Naive B cell (primary cell): ENCODE data around the gene CA7. TPM values are rescaled to one million over a fixed set of nuclear protein-coding genes. Genes with fewer than 3 reads are reported as not detected.

Experiments used
- ATAC-seq, 2 donors: fragments of 150-1000 bp; cut with Tn5 transposase; 2 replicates each; pipeline ENCODE4 v1.10.0; 2021; ENCODE audit warnings: low read depth in 2 of 2, mild to moderate bottlenecking in 2 of 2, moderate library complexity in 2 of 2
- DNase-seq: peaks from one replicate; pipeline ENCODE4 v3.0.0; 2022
- H3K27ac Mint-ChIP-seq, 6 donors: one replicate each; pipeline ENCODE4 v1.8.0; 2020 to 2022; ENCODE audit warnings: mild to moderate bottlenecking in 6 of 6, mixed read lengths in 6 of 6, moderate library complexity in 5 of 6, inconsistent platforms in 2 of 6
- H3K27me3 Mint-ChIP-seq, 3 donors: one replicate each; pipeline ENCODE4 v1.8.0; 2021 to 2022; ENCODE audit warnings: mixed read lengths in 3 of 3, mild to moderate bottlenecking in 1 of 3
- H3K36me3 Mint-ChIP-seq, 2 donors: one replicate each; pipeline ENCODE4 v1.8.0; 2020 to 2022; ENCODE audit warnings: mixed read lengths in 2 of 2, inconsistent platforms in 1 of 2, mild to moderate bottlenecking in 1 of 2
- H3K4me1 Mint-ChIP-seq, 3 donors: one replicate each; pipeline ENCODE4 v1.8.0; 2020 to 2022; ENCODE audit warnings: mixed read lengths in 3 of 3, inconsistent platforms in 1 of 3, mild to moderate bottlenecking in 1 of 3, moderate library complexity in 1 of 3
- H3K4me3 Mint-ChIP-seq, 8 donors: one replicate each; pipeline ENCODE4 v1.8.0; 2020 to 2022; ENCODE audit warnings: mild to moderate bottlenecking in 8 of 8, mixed read lengths in 8 of 8, moderate library complexity in 8 of 8, inconsistent platforms in 2 of 8
- H3K9me3 Mint-ChIP-seq, 7 donors: one replicate each; pipeline ENCODE4 v1.8.0; 2020 to 2022; ENCODE audit warnings: mixed read lengths in 7 of 7, mild to moderate bottlenecking in 5 of 7, inconsistent platforms in 2 of 7, moderate library complexity in 1 of 7
- polyA plus RNA-seq, 6 donors: library from polyadenylated mRNA; unstranded; fragments of 300-500 nt; fragmentation: Illumina TruSeq; gene quantifications; one replicate each; pipeline ENCODE4 v1.2.3, GENCODE V29; 2021; ENCODE audit warnings: low read depth in 6 of 6

Gene CA7
- polyA plus RNA-seq, 6 donors from 2014 or later = not detected

GRCh38 chr16:66832661-66833305 is 11.4 kb upstream of the CA7 start:
- DNase-seq = no peak

GRCh38 chr16:66834746-66835145 is 9.5 kb upstream of the CA7 start:
- peak overlapping the region in 1 of 8 donors; percentile 63 for H3K4me3 Mint-ChIP-seq
- peaks cover 9 to 14% (median 13%) of the 10 kb centered on the region in 3 donors for H3K27me3 Mint-ChIP-seq
- no peaks in the 10 kb centered on the region for H3K36me3 Mint-ChIP-seq
- H3K27ac Mint-ChIP-seq = no peak overlapping the region
- peaks cover 0 to 3% (median 0%) of the 10 kb centered on the region in 7 donors for H3K9me3 Mint-ChIP-seq
- H3K4me1 Mint-ChIP-seq = peaks cover 0 to 4% (median under 1%) of the 10 kb centered on the region in 3 donors
- DNase-seq (no peak), ATAC-seq (no peak)

More at GRCh38 chr16:66832661-66833305, 11.4 kb upstream of the CA7 start:
- Mint-ChIP-seq H3K9me3 (peaks cover 0 to 1% (median 0%) of the 10 kb centered on the region in 7 donors), H3K36me3 (no peaks in the 10 kb centered on the region), H3K27ac (no peak overlapping the region), H3K27me3 (peaks cover 0 to 8% (median 5%) of the 10 kb centered on the region in 3 donors), H3K4me1 (peaks cover 2 to 24% (median 20%) of the 10 kb centered on the region in 3 donors), H3K4me3 (peak overlapping the region in 1 of 8 donors; percentile 91)
- ATAC-seq = no peak

GRCh38 chr16:66840883-66841282 is 3.3 kb upstream of the CA7 start:
- peak in 1 of 2 donors; percentile 46 for ATAC-seq
- Mint-ChIP-seq H3K4me1 (peaks cover 8 to 19% (median 16%) of the 10 kb centered on the region in 3 donors), H3K9me3 (peaks cover 0 to 3% (median 0%) of the 10 kb centered on the region in 7 donors), H3K36me3 (peaks cover 0 to 7% of the 10 kb centered on the region in 2 donors), H3K27me3 (peaks cover 33 to 42% (median 37%) of the 10 kb centered on the region in 3 donors), H3K27ac (no peak overlapping the region), H3K4me3 (no peak overlapping the region)
- no peak for DNase-seq

GRCh38 chr16:66841366-66841765 is 2.8 kb upstream of the CA7 start:
- H3K4me3 Mint-ChIP-seq = no peak overlapping the region
- H3K27ac Mint-ChIP-seq = no peak overlapping the region

GRCh38 chr16:66842765-66843164 is 1.4 kb upstream of the CA7 start:
- peaks cover 0 to 2% (median 0%) of the 10 kb centered on the region in 7 donors for H3K9me3 Mint-ChIP-seq
- no peak overlapping the region for H3K27ac Mint-ChIP-seq
- peaks cover 0 to 7% of the 10 kb centered on the region in 2 donors for H3K36me3 Mint-ChIP-seq
- peaks cover 8 to 19% (median 16%) of the 10 kb centered on the region in 3 donors for H3K4me1 Mint-ChIP-seq
- peak overlapping the region in 1 of 8 donors; percentile 82 for H3K4me3 Mint-ChIP-seq
- H3K27me3 Mint-ChIP-seq = peaks cover 37 to 57% (median 55%) of the 10 kb centered on the region in 3 donors
- ATAC-seq (no peak), DNase-seq (no peak)

More at GRCh38 chr16:66841366-66841765, 2.8 kb upstream of the CA7 start:
- Mint-ChIP-seq H3K36me3 (peaks cover 0 to 7% of the 10 kb centered on the region in 2 donors), H3K27me3 (peaks cover 36 to 47% (median 42%) of the 10 kb centered on the region in 3 donors), H3K4me1 (peaks cover 8 to 19% (median 16%) of the 10 kb centered on the region in 3 donors), H3K9me3 (peaks cover 0 to 3% (median 0%) of the 10 kb centered on the region in 7 donors)
- ATAC-seq = no peak
- DNase-seq = no peak

- ATAC-seq (no peak), DNase-seq (no peak)
- peaks cover 0 to 2% (median 0%) of the 10 kb centered on the region in 7 donors for H3K9me3 Mint-ChIP-seq
- peaks cover 0 to 7% of the 10 kb centered on the region in 2 donors for H3K36me3 Mint-ChIP-seq
- H3K4me1 Mint-ChIP-seq = peaks cover 8 to 19% (median 16%) of the 10 kb centered on the region in 3 donors
- H3K27ac Mint-ChIP-seq = no peak overlapping the region
- H3K27me3 Mint-ChIP-seq = peaks cover 37 to 59% (median 57%) of the 10 kb centered on the region in 3 donors
- H3K4me3 Mint-ChIP-seq = peak overlapping the region in 5 of 8 donors; percentile 12 to 82 (median 66)
Observed at GRCh38 chr16:66843191-66843590, 1.0 kb upstream of the CA7 start.

GRCh38 chr16:66844009-66844341 is 239 bp upstream of the CA7 start:
- Mint-ChIP-seq H3K36me3 (peaks cover 0 to 7% of the 10 kb centered on the region in 2 donors), H3K4me3 (peak overlapping the region in 6 of 8 donors; percentile 75 to 82 (median 80)), H3K27ac (no peak overlapping the region), H3K4me1 (peaks cover 8 to 19% (median 16%) of the 10 kb centered on the region in 3 donors), H3K9me3 (no peaks in the 10 kb centered on the region), H3K27me3 (peaks cover 37 to 59% (median 57%) of the 10 kb centered on the region in 3 donors)
- DNase-seq = no peak
- ATAC-seq = no peak

- no peak overlapping the region for H3K27ac Mint-ChIP-seq
- H3K9me3 Mint-ChIP-seq = no peaks in the 10 kb centered on the region
- H3K27me3 Mint-ChIP-seq = peaks cover 28 to 62% (median 57%) of the 10 kb centered on the region in 3 donors
- H3K36me3 Mint-ChIP-seq = peaks cover 0 to 7% of the 10 kb centered on the region in 2 donors
- peak in 1 of 2 donors; percentile 16 for ATAC-seq
- H3K4me3 Mint-ChIP-seq = peak overlapping the region in 6 of 8 donors; percentile 49 to 86 (median 56)
- no peak for DNase-seq
- H3K4me1 Mint-ChIP-seq = peaks cover 8 to 19% (median 16%) of the 10 kb centered on the region in 3 donors
Observed at GRCh38 chr16:66845080-66845410, 831 bp downstream of the CA7 start.

- peaks cover 27 to 62% (median 61%) of the 10 kb centered on the region in 3 donors for H3K27me3 Mint-ChIP-seq
- ATAC-seq (no peak), DNase-seq (no peak)
- H3K27ac Mint-ChIP-seq = no peak overlapping the region
- H3K9me3 Mint-ChIP-seq = no peaks in the 10 kb centered on the region
- H3K36me3 Mint-ChIP-seq = peaks cover 0 to 7% of the 10 kb centered on the region in 2 donors
- peaks cover 9 to 19% (median 16%) of the 10 kb centered on the region in 3 donors for H3K4me1 Mint-ChIP-seq
- H3K4me3 Mint-ChIP-seq = peak overlapping the region in 4 of 8 donors; percentile 44 to 86 (median 60)
Observed at GRCh38 chr16:66845791-66846221, 1.6 kb downstream of the CA7 start.

- Mint-ChIP-seq H3K27me3 (peaks cover 27 to 66% (median 65%) of the 10 kb centered on the region in 3 donors), H3K9me3 (no peaks in the 10 kb centered on the region), H3K4me1 (peaks cover 11 to 19% (median 16%) of the 10 kb centered on the region in 3 donors), H3K4me3 (peak overlapping the region in 3 of 8 donors; percentile 41 to 75 (median 64)), H3K36me3 (peaks cover 0 to 7% of the 10 kb centered on the region in 2 donors), H3K27ac (no peak overlapping the region)
- ATAC-seq (no peak), DNase-seq (no peak)
Observed at GRCh38 chr16:66846266-66846665, 2.1 kb downstream of the CA7 start.

GRCh38 chr16:66846831-66847230 is 2.6 kb downstream of the CA7 start:
- Mint-ChIP-seq H3K4me1 (peaks cover 11 to 19% (median 16%) of the 10 kb centered on the region in 3 donors), H3K27me3 (peaks cover 27 to 72% (median 70%) of the 10 kb centered on the region in 3 donors), H3K9me3 (no peaks in the 10 kb centered on the region), H3K4me3 (peak overlapping the region in 1 of 8 donors; percentile 44), H3K27ac (no peak overlapping the region), H3K36me3 (peaks cover 0 to 7% of the 10 kb centered on the region in 2 donors)
- DNase-seq (no peak), ATAC-seq (no peak)

- H3K27me3 Mint-ChIP-seq = peaks cover 24 to 75% (median 68%) of the 10 kb centered on the region in 3 donors
- H3K27ac Mint-ChIP-seq = peak overlapping the region in 1 of 6 donors; percentile 81
- no peak for ATAC-seq
- DNase-seq = no peak
- H3K4me3 Mint-ChIP-seq = no peak overlapping the region
- no peaks in the 10 kb centered on the region for H3K9me3 Mint-ChIP-seq
- H3K4me1 Mint-ChIP-seq = peaks cover 11 to 19% (median 16%) of the 10 kb centered on the region in 3 donors
- H3K36me3 Mint-ChIP-seq = peaks cover 0 to 7% of the 10 kb centered on the region in 2 donors
Observed at GRCh38 chr16:66847533-66848067, 3.4 kb downstream of the CA7 start.

GRCh38 chr16:66848172-66848571 is 4.0 kb downstream of the CA7 start:
- peaks cover 11 to 17% (median 16%) of the 10 kb centered on the region in 3 donors for H3K4me1 Mint-ChIP-seq

More at GRCh38 chr16:66848172-66848571, 4.0 kb downstream of the CA7 start:
- Mint-ChIP-seq H3K9me3 (no peaks in the 10 kb centered on the region), H3K27me3 (peaks cover 22 to 74% (median 62%) of the 10 kb centered on the region in 3 donors), H3K4me3 (no peak overlapping the region), H3K36me3 (peaks cover 0 to 7% of the 10 kb centered on the region in 2 donors), H3K27ac (no peak overlapping the region)
- ATAC-seq (no peak), DNase-seq (no peak)
